GM19438 (cell line): ENCODE results near the gene AHSA1.

Source experiments
- ATAC-seq: cut with Tn5 transposase; IDR thresholded peaks from one replicate; pipeline ENCODE4 v1.9.1; 2021; ENCODE audit warnings: low read depth; ENCODE audit not compliant: unreplicated experiment

Gene AHSA1

GRCh38 chr14:77470224-77470870, 12.5 kb downstream of the AHSA1 start:
- ATAC-seq, result no peak

GRCh38 chr14:77473921-77474320, 16.0 kb downstream of the AHSA1 start:
- ATAC-seq, result no peak

GRCh38 chr14:77474479-77475177, 16.7 kb downstream of the AHSA1 start:
- no peak for ATAC-seq

- no peak for ATAC-seq
Observed at GRCh38 chr14:77475432-77476115, 17.7 kb downstream of the AHSA1 start.

- ATAC-seq, result no peak
Observed at GRCh38 chr14:77478029-77478428, 20.1 kb downstream of the AHSA1 start.

- peak; percentile 81 for ATAC-seq
Observed at GRCh38 chr14:77478796-77479195, 20.9 kb downstream of the AHSA1 start.

- no peak for ATAC-seq
Observed at GRCh38 chr14:77482422-77482821, 24.5 kb downstream of the AHSA1 start.

- ATAC-seq, result no peak
Observed at GRCh38 chr14:77485256-77485655, 27.4 kb downstream of the AHSA1 start.

GRCh38 chr14:77485901-77486678, 28.2 kb downstream of the AHSA1 start:
- no peak for ATAC-seq

- ATAC-seq, result no peak
Observed at GRCh38 chr14:77488558-77488957, 30.7 kb downstream of the AHSA1 start.

- ATAC-seq, result no peak
Observed at GRCh38 chr14:77489041-77489440, 31.1 kb downstream of the AHSA1 start.

- no peak for ATAC-seq
Observed at GRCh38 chr14:77490347-77490986, 32.6 kb downstream of the AHSA1 start.

- ATAC-seq, result no peak
Observed at GRCh38 chr14:77491056-77491455, 33.2 kb downstream of the AHSA1 start.

GRCh38 chr14:77495334-77495733, 37.4 kb downstream of the AHSA1 start:
- ATAC-seq, result no peak

- ATAC-seq, result peak; percentile 72
Observed at GRCh38 chr14:77498120-77498979, 40.5 kb downstream of the AHSA1 start, which contains the start of gene ISM2. TSS of gene ISM2 (minus strand) at chr14:77498816. CDS start at chr14:77498793, 23 bp downstream.

- peak; percentile 30 for ATAC-seq
Observed at GRCh38 chr14:77498984-77499527, 41.2 kb downstream of the AHSA1 start.

GRCh38 chr14:77502109-77502782, 44.4 kb downstream of the AHSA1 start:
- no peak for ATAC-seq

GRCh38 chr14:77503138-77503537, 45.2 kb downstream of the AHSA1 start:
- ATAC-seq, result no peak

GRCh38 chr14:77505031-77505430, 47.1 kb downstream of the AHSA1 start:
- no peak for ATAC-seq
